BJ (cell line): ENCODE measurements around the gene MCTP1. TPM values are rescaled to one million over a fixed set of nuclear protein-coding genes. Genes with fewer than 3 reads are reported as not detected.

Experiments
- CTCF ChIA-PET: fragments of 350-600 bp; formaldehyde crosslinking; extraction: SDS; loops from one replicate; lab custom pipeline; 2021; ENCODE audit warnings: antibody characterized with exemption, inconsistent platforms; lab: Yijun Ruan, JAX
- POLR2A ChIA-PET: fragments of 300-600 bp; sonication (Branson Sonifier 250); formaldehyde crosslinking; extraction: SDS; loops from one replicate; lab custom pipeline; 2021; ENCODE audit warnings: antibody characterized with exemption; lab: Charles Lee
- DNase-seq: peaks from one replicate; pipeline ENCODE4 v3.0.0-alpha.2; 2011; ENCODE audit warnings: low read depth
- H3K27me3 ChIP-seq: 2 replicates; pipeline ENCODE4 v1.6.0; 2011; ENCODE audit warnings: low read length; ENCODE audit not compliant: control insufficient read depth, insufficient read depth
- H3K36me3 ChIP-seq: 2 replicates; pipeline ENCODE4 v1.5.1; 2011; ENCODE audit warnings: low read length; ENCODE audit not compliant: control insufficient read depth, insufficient read depth
- H3K4me3 ChIP-seq: 2 replicates; pipeline ENCODE4 v1.5.1; 2011; ENCODE audit warnings: low read depth, mild to moderate bottlenecking, control low read depth, low read length
- CTCF ChIP-seq: IDR thresholded peaks from 2 replicates; pipeline ENCODE4 v1.5.1; 2011; ENCODE audit warnings: low read depth, mild to moderate bottlenecking, control low read depth, inconsistent platforms, low read length, moderate library complexity; ENCODE audit not compliant: insufficient read depth
- polyA plus RNA-seq: library from polyadenylated mRNA; depleted of rRNA; stranded (reverse); fragments of >200 nt; gene quantifications from 2 replicates; pipeline ENCODE4 v1.2.3, GENCODE V29; 2011

Gene MCTP1
- polyA plus RNA-seq, 1 experiment = 0.02 TPM

- no peak for TF ChIP-seq CTCF
- no peak overlapping the region for H3K4me3 ChIP-seq
- CTCF ChIA-PET = interaction anchor here (1.8 kb wide), 1 partner anchor 288 kb away, joined by 6 read pairs; no protein-coding TSS in a partner anchor
- POLR2A ChIA-PET = no interaction called here
- no peak for DNase-seq
- no peaks in the 10 kb centered on the region for H3K36me3 ChIP-seq
- no peaks in the 10 kb centered on the region for H3K27me3 ChIP-seq
Observed at GRCh38 chr5:95256446-95256845, 28.4 kb downstream of the MCTP1 start.

- CTCF ChIA-PET = no interaction called here
- no peak for DNase-seq
- TF ChIP-seq CTCF = no peak
- Histone ChIP-seq H3K27me3 (no peaks in the 10 kb centered on the region), H3K4me3 (no peak overlapping the region), H3K36me3 (no peaks in the 10 kb centered on the region)
- POLR2A ChIA-PET = no interaction called here
Observed at GRCh38 chr5:95252801-95253200, 32.1 kb downstream of the MCTP1 start.

- Histone ChIP-seq H3K36me3 (no peaks in the 10 kb centered on the region), H3K27me3 (no peaks in the 10 kb centered on the region), H3K4me3 (no peak overlapping the region)
- CTCF ChIA-PET = interaction anchor here (1.1 kb wide), 1 partner anchor 10 kb away, joined by 3 read pairs; no protein-coding TSS in a partner anchor
- POLR2A ChIA-PET = no interaction called here
- no peak for DNase-seq
- no peak for TF ChIP-seq CTCF
Observed at GRCh38 chr5:95251185-95251584, 33.7 kb downstream of the MCTP1 start.

- H3K27me3 ChIP-seq = no peaks in the 10 kb centered on the region
- DNase-seq = no peak
- ChIA-PET POLR2A (no interaction called here), CTCF (no interaction called here)
- H3K36me3 ChIP-seq = no peaks in the 10 kb centered on the region
- TF ChIP-seq CTCF = no peak
- H3K4me3 ChIP-seq = no peak overlapping the region
Observed at GRCh38 chr5:95244479-95244878, 40.4 kb downstream of the MCTP1 start.

DNA sequence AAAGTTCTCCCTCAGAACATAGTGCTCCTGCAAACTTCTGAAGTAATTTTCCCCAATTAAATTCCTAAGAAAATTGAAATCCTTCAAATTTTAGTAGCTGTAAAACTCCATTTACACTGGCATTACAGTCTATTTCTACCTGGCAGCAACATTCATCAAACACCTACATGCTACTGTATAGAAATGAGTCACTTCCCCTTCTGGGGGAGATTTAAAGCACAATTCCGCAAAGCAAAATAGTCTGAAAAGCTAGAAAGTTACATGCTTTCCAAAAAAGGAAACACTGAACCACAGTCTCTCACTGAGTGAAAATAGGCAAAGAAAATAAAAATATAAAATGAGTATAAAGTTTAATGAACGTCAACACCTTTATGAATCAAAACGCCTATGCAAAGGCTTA, 43.3 kb downstream of the MCTP1 start:
- TF ChIP-seq CTCF = no peak
- CTCF ChIA-PET = interaction anchor here (0.6 kb wide), 1 partner anchor 1322 kb away, joined by 3 read pairs; no protein-coding TSS in a partner anchor
- no peak for DNase-seq
- POLR2A ChIA-PET = no interaction called here
- H3K4me3 ChIP-seq = no peak overlapping the region
- H3K36me3 ChIP-seq = no peaks in the 10 kb centered on the region
- H3K27me3 ChIP-seq = no peaks in the 10 kb centered on the region
